ENCODE measurements around the gene ERC1. TPM values are rescaled to one million over a fixed set of nuclear protein-coding genes. Genes with fewer than 3 reads are reported as not detected.

ERC1 gene
- polyA plus RNA-seq, 2 of the 4 experiments (the other 2 are of a cell fraction) = 14.2 to 20.9 TPM

GRCh38 chr12:1117970-1118563 is 127.0 kb downstream of the ERC1 start:
- POLR2A ChIA-PET = interaction anchor here (1.5 kb wide), 2 partner anchors 465 to 470 kb away, joined by 4 to 12 read pairs; no protein-coding TSS in a partner anchor
- CTCF ChIA-PET = interaction anchor here (0.5 to 4.2 kb wide), 110 partner anchors 9 to 836 kb away, joined by 3 to 198 read pairs (median 4); partner anchors contain the start of genes FBXL14 and WNT5B
- peak; percentile 64 to 75; a peak in 4 of 6 replicates for ATAC-seq
- peak; percentile 13 to 80 for DNase-seq (ENCODE audit: low read depth in 1 of 2, low spot score in 1 of 2)
- FAIRE-seq = peak; percentile 77
- no peak overlapping the region for H3K4me2 ChIP-seq
- H3K9me3 ChIP-seq = no peaks in the 10 kb centered on the region
- H3K4me3 ChIP-seq = no peak overlapping the region
- 20% methylated on average over 5 of the region's 5 CpGs for WGBS (ENCODE audit: missing lambda C conversion rate)
- H3K4me1 ChIP-seq = no peaks in the 10 kb centered on the region
- TF ChIP-seq SMC3 (IDR thresholded peaks at IDR 0.05) (peak; percentile 89), ESRRA (IDR thresholded peaks at IDR 0.05; ENCODE audit: borderline replicate concordance, low read length) (no peak), ZNF302 (CRISPR knock-in tag; IDR thresholded peaks at IDR 0.05) (no peak), RAD21 (conservative IDR thresholded peaks at IDR 0.05 in 1 of 2, IDR thresholded peaks at IDR 0.05 in 1 of 2) (peak; percentile 95 to 96), CTCF (IDR thresholded peaks at IDR 0.05) (peak; percentile 94)
- H3K27ac ChIP-seq = no peak overlapping the region

- DNase-seq (ENCODE audit: low read depth in 1 of 2, low spot score in 1 of 2) (no peak), FAIRE-seq (no peak), ATAC-seq (no peak)
- ChIA-PET POLR2A (no interaction called here), CTCF (interaction anchor here (0.7 to 3.4 kb wide), 2 partner anchors 294 to 461 kb away, joined by 3 to 22 read pairs; no protein-coding TSS in a partner anchor)
- H3K4me1 ChIP-seq = no peaks in the 10 kb centered on the region
- no peak overlapping the region for H3K4me3 ChIP-seq
- H3K9me3 ChIP-seq = no peaks in the 10 kb centered on the region
- H3K4me2 ChIP-seq = no peak overlapping the region
- H3K27ac ChIP-seq = no peak overlapping the region
- TF ChIP-seq HMGXB4 (CRISPR knock-in tag; IDR thresholded peaks at IDR 0.05; ENCODE audit: borderline replicate concordance) (no peak), RARB (CRISPR knock-in tag; IDR thresholded peaks at IDR 0.05) (no peak), KDM5A (IDR thresholded peaks at IDR 0.05) (no peak), GATA3 (IDR thresholded peaks at IDR 0.05; ENCODE audit: borderline replicate concordance) (no peak), ZNF302 (CRISPR knock-in tag; IDR thresholded peaks at IDR 0.05) (no peak), CTCF (IDR thresholded peaks at IDR 0.05) (no peak), TP53 (CRISPR knock-in tag; IDR thresholded peaks at IDR 0.05) (no peak), FOSB (CRISPR knock-in tag; IDR thresholded peaks at IDR 0.05) (no peak), FOSL2 (IDR thresholded peaks at IDR 0.05) (no peak), FOSL2 (CRISPR knock-in tag; IDR thresholded peaks at IDR 0.05) (no peak), E2F6 (IDR thresholded peaks at IDR 0.05; ENCODE audit: borderline replicate concordance, low read depth) (no peak), CEBPB (IDR thresholded peaks at IDR 0.05) (no peak), CBX2 (IDR thresholded peaks at IDR 0.05; ENCODE audit: borderline replicate concordance, low read depth) (no peak), REST (IDR thresholded peaks at IDR 0.05) (no peak), HES2 (IDR thresholded peaks at IDR 0.05) (no peak), RCOR1 (IDR thresholded peaks at IDR 0.05; ENCODE audit: low read depth, low read length) (no peak), PHF8 (IDR thresholded peaks at IDR 0.05; ENCODE audit: borderline replicate concordance, low read depth) (no peak), HOXB13 (CRISPR knock-in tag; IDR thresholded peaks at IDR 0.05; ENCODE audit: low read depth) (no peak), SMC3 (IDR thresholded peaks at IDR 0.05) (no peak), KDM1A (IDR thresholded peaks at IDR 0.05; ENCODE audit: low read depth) (no peak), RAD21 (conservative IDR thresholded peaks at IDR 0.05 in 1 of 2, IDR thresholded peaks at IDR 0.05 in 1 of 2) (no peak)
- 92% methylated on average over 3 of the region's 3 CpGs for WGBS (ENCODE audit: missing lambda C conversion rate)
Measured at GRCh38 chr12:1122786-1123185, 131.8 kb downstream of the ERC1 start.
